ENCODE data around the gene DPP4.
"Not testable (repeated sequence)": the region's sequence is repeated elsewhere in the genome, so short reads cannot be mapped to it uniquely, and the experiment has no call there.

DPP4 gene

GRCh38 chr2:161955211-161955610, 118.8 kb downstream of the DPP4 start:
- no peak overlapping the region for H3K27ac ChIP-seq
- no peaks in the 10 kb centered on the region for H3K27me3 ChIP-seq (replicated peaks)
- no peak for TF ChIP-seq CTCF (IDR thresholded peaks at IDR 0.05; ENCODE audit: low read depth, low read length, missing control alignments)
- H3K4me3 ChIP-seq (ENCODE audit: low read depth, low read length), result no peak overlapping the region
- in situ Hi-C loops (cut with HindIII; ENCODE audit: low pct_ligation_motif_present, low sequenced_read_pairs), result no loop called here
- H3K36me3 ChIP-seq (replicated peaks), result no peaks in the 10 kb centered on the region
- DNase-seq, result no peak

- no peak overlapping the region for H3K4me3 ChIP-seq (ENCODE audit: low read depth, low read length)
- H3K36me3 ChIP-seq (replicated peaks), result no peaks in the 10 kb centered on the region
- no peaks in the 10 kb centered on the region for H3K27me3 ChIP-seq (replicated peaks)
- no peak for TF ChIP-seq CTCF (IDR thresholded peaks at IDR 0.05; ENCODE audit: low read depth, low read length, missing control alignments)
- no peak for DNase-seq
- in situ Hi-C loops (cut with HindIII; ENCODE audit: low pct_ligation_motif_present, low sequenced_read_pairs), result no loop called here
- no peak overlapping the region for H3K27ac ChIP-seq
These were observed 119.9 kb downstream of the DPP4 start for GRCh38 chr2:161954103-161954502.

- H3K4me3 ChIP-seq (ENCODE audit: low read depth, low read length); in situ Hi-C loops (cut with HindIII; ENCODE audit: low pct_ligation_motif_present, low sequenced_read_pairs); H3K36me3 ChIP-seq (replicated peaks); H3K27me3 ChIP-seq (replicated peaks); H3K27ac ChIP-seq; DNase-seq: not testable (repeated sequence)
These were observed 120.6 kb downstream of the DPP4 start for GRCh38 chr2:161953367-161953766.

- Histone ChIP-seq H3K36me3 (replicated peaks) (no peaks in the 10 kb centered on the region), H3K27ac (no peak overlapping the region), H3K27me3 (replicated peaks) (no peaks in the 10 kb centered on the region), H3K4me3 (ENCODE audit: low read depth, low read length) (no peak overlapping the region)
- no peak for DNase-seq
- TF ChIP-seq CTCF (IDR thresholded peaks at IDR 0.05; ENCODE audit: low read depth, low read length, missing control alignments), result no peak
- in situ Hi-C loops (cut with HindIII; ENCODE audit: low pct_ligation_motif_present, low sequenced_read_pairs), result no loop called here
These were observed 121.2 kb downstream of the DPP4 start for GRCh38 chr2:161952783-161953191.

GRCh38 chr2:161947836-161948235, 126.2 kb downstream of the DPP4 start:
- Histone ChIP-seq H3K27ac (no peak overlapping the region), H3K4me3 (ENCODE audit: low read depth, low read length) (no peak overlapping the region), H3K36me3 (replicated peaks) (no peaks in the 10 kb centered on the region), H3K27me3 (replicated peaks) (no peaks in the 10 kb centered on the region)
- no peak for TF ChIP-seq CTCF (IDR thresholded peaks at IDR 0.05; ENCODE audit: low read depth, low read length, missing control alignments)
- no peak for DNase-seq
- in situ Hi-C loops (cut with HindIII; ENCODE audit: low pct_ligation_motif_present, low sequenced_read_pairs), result no loop called here

- Histone ChIP-seq H3K27me3 (replicated peaks) (peaks cover 2% of the 10 kb centered on the region), H3K4me3 (ENCODE audit: low read depth, low read length) (no peak overlapping the region), H3K36me3 (replicated peaks) (no peaks in the 10 kb centered on the region), H3K27ac (no peak overlapping the region)
- no peak for TF ChIP-seq CTCF (IDR thresholded peaks at IDR 0.05; ENCODE audit: low read depth, low read length, missing control alignments)
- in situ Hi-C loops (cut with HindIII; ENCODE audit: low pct_ligation_motif_present, low sequenced_read_pairs), result no loop called here
- no peak for DNase-seq
These were observed 126.6 kb downstream of the DPP4 start for GRCh38 chr2:161947406-161947805.
